Non-pigmented ciliary epithelial cell (primary cell): ENCODE measurements around the gene KRTAP10-12.
"Not testable (repeated sequence)": the region's sequence is repeated elsewhere in the genome, so short reads cannot be mapped to it uniquely, and the experiment has no call there.

Experiments
- DNase-seq: peaks from one replicate; pipeline ENCODE4 v3.0.0-alpha.2; 2010; ENCODE audit warnings: low read depth

Gene KRTAP10-12

GRCh38 chr21:44697172-44697810 lies at the start of gene KRTAP10-12:
TSS of gene KRTAP10-12 (plus strand) at chr21:44697172. CDS start at chr21:44697202, 30 bp downstream.
- DNase-seq = not testable (repeated sequence)

- no peak for DNase-seq
These were observed 49.8 kb upstream of the KRTAP10-12 start for GRCh38 chr21:44647222-44647552.

DNA sequence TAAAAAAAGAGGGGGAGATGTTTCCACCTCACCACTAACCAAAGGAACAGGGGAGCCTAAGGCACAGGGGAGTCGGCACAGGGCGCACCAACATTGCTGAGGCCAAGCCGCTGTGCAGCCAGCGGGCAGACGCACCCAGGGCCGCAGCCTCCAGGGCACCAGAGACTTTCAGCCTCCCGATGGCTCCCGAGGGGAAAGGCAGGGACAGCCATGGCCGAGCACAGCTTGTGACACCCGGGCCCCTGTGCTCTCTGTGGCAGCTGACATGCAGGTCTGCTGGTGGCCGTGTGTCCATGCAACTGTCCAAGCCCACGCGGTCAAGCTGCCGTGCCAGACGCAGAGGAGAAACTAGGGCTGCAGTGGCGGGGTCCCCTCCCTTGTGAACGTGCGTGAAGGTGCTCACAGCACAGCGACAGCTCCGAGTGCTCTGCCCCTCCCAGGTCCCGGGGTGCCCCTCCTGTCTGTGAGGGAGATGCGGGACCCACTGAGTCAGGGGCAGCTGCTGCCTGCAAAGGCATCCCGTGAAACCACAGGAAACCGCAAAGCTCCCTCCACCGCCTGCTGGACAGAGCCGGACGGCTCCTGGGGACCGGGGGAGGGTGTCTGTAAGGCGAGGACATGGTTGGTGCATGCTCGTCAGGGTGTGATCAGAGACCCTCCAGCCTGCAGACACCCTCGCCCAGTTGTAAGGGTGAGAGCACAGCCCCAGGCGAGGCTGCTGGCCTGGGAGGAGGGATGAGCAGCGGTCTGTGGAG lies 48.2 kb upstream of the KRTAP10-12 start:
- no peak for DNase-seq

GRCh38 chr21:44649521-44650100 lies 47.4 kb upstream of the KRTAP10-12 start:
- DNase-seq = no peak

- no peak for DNase-seq
These were observed 46.6 kb upstream of the KRTAP10-12 start for GRCh38 chr21:44650265-44650972.

GRCh38 chr21:44650973-44651675 lies 45.8 kb upstream of the KRTAP10-12 start:
- no peak for DNase-seq

DNA sequence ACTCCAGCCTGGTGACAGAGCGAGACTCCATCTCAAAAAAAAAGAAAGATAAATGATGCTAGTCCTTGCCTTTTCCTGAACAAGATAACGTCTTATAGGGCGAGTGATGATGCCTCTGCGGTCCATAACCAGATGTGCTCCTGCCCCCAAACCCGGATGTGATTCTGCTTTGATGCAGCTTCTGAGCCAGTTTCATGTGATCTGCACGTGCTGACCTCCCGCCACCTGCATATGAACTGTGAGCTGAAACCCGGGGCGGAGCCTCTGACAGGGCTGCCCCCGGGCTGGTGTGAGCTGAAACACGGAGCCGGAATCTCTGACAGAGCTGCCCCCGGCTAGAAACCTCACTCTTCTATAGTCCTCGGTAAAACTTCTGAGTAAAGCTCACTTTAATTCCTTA lies 43.8 kb upstream of the KRTAP10-12 start:
- DNase-seq = no peak

DNA sequence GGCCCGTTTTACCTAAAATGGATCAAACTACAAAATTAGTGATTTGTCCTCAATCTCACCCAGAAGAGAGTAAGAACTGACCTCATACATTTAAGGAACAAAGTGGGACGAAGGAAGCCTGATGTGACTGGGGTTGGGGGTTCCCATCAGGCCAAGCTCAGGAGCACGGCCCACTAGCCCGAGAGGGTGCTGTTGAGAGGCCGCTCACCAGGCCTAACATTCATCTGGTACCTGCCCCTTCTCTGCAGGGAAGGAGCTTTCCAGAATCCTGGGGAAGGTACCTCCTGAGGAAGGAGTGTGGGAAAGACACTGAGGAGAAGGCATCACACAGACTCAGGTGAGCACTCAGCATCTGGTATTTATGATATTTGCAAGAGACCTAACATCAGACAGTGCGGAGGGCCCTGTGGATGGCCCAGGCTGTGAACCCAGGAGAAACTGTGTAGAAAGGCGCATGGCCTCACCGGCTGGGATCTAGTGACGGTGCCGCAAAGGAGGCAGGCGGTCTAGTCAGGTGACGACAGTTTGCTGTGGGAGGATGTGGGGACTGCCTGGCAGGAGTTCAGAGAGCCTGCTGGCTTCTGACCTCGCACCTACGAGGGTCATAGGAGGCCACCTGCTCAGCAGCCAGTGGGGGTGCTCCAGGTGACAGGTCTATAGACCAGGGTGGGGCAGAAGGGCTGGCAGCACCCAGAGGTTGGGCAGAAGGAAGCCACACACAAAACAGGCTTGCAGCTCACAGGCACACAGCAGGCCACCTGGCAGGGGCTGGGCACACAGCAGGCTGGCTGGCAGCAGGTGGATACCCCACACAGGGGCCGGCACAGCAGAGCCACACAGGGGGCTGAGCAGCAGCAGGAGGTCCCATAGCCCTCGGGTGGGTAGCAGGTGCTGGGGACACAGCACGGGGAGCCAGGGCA lies 43.1 kb upstream of the KRTAP10-12 start:
- DNase-seq = no peak

DNA sequence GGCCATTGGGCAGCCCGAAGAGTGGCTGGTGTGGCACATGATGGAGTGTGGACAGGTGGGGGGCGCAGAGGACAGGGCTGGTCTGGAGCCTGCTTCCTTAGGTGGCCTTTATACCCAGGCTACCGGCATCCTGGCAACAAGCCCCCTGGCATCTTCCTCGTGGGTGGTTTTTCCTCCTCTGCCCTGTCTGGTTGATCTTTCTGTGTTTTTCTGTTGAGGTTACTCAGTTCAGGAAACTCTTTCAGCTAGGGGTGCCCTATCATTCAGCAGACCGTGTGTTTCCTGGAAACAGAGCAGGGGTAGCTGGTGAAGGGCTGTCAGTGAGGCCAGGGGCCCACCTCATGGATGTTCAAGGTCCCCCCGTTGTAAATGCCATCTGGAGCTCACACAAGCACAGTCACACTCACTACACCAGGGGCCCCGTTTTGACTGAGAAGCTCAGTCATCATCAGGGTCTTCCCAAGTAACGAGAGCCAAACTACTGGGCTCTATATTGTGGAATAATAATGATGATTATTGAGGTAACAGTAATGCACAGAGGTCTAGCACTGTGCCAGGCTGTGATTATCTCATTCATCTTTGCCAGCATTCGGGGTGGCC lies 42.3 kb upstream of the KRTAP10-12 start, which contains the start of gene KRTAP12-4:
Gene KRTAP12-4 (minus strand): TSS at position 84 of the 600 bp plus-strand sequence. CDS start 45 bp downstream, at position 39.
- DNase-seq = no peak

GRCh38 chr21:44656868-44657267 lies 40.1 kb upstream of the KRTAP10-12 start:
- no peak for DNase-seq

- DNase-seq = no peak
These were observed 39.1 kb upstream of the KRTAP10-12 start, which contains the start of gene KRTAP12-3 for GRCh38 chr21:44657635-44658540. TSS of gene KRTAP12-3 (plus strand) at chr21:44657932. CDS start at chr21:44657980, 48 bp downstream.

DNA sequence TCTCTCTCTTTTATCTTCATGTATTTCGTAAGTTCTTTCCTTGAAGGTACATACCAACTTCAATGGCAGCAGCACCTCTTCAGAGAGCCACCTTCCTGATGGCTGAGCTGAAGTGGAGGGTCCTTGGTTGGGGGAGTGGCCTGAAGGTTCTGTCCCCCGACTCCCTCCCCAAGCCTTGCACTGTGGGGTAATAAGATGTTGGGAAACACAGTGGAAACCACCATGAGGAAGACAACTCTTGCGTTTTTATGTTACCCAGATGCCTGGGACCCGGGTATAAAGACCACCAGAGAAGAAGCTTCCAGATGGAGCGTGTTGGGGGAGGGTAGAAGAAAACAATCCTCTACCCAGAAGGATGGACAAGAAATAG lies 38.4 kb upstream of the KRTAP10-12 start:
- no peak for DNase-seq

- no peak for DNase-seq
These were observed 37.9 kb upstream of the KRTAP10-12 start for GRCh38 chr21:44658913-44659595.

GRCh38 chr21:44661567-44661966 lies 35.4 kb upstream of the KRTAP10-12 start:
- DNase-seq = not testable (repeated sequence)

GRCh38 chr21:44664691-44665090 lies 32.3 kb upstream of the KRTAP10-12 start:
- no peak for DNase-seq

DNA sequence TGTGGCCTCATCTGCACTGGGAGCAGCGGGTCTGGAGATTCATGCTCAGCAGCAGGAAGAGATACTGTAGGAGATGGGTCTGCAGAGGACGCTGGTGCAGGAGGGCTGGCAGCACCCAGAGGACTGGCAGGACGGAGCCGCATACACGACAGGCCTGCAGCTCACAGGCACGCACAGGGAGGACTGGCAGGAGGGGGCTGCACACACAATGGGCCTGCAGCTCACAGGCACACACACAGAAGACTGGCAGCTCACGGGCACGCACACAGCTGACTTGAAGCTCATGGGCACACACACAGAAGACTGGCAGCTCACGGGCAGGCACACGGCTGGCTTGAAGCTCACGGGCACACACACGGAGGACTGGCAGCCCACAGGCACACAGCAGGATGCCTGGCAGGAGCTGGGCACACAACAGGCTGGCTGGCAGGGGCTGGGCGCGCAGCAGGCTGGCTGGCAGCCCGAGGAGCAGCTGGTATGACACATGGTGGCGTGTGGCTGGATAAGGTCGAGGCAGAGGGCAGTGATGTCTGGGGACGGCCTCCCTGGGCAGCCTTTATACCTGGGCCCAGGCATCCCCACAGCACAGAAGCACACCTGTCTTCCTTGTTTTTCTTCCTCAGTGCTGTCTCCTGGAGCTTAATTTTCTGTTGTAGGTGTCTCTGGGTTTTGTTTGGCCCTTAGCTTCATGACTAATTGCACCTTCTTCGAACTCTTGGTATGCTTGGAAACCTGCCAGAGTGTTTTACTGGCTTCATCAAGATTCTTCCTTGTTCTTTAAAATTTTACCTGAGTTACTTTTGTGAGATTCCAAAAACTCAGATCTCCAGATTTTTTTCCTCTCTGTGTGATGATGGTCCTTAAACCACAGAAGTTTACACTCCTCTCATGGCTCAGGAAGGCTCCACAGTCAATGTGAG lies 30.3 kb upstream of the KRTAP10-12 start, which contains the start of gene KRTAP12-2:
Gene KRTAP12-2 (minus strand): TSS at position 527 of the 920 bp plus-strand sequence. CDS start 41 bp downstream, at position 486.
- no peak for DNase-seq

GRCh38 chr21:44667612-44668011 lies 29.4 kb upstream of the KRTAP10-12 start:
- no peak for DNase-seq
